Cardiac fibroblast (primary cell): ENCODE data around the gene FAM219A.

Experiments
- DNase-seq, 2 donors: peaks; one replicate each; pipeline versions ENCODE4 v3.0.0 to v3.0.0-alpha.2; 2010; ENCODE audit warnings: low read depth in 2 of 2
- H3K4me3 ChIP-seq, 2 donors: replicated peaks in 1 of 2; 1 replicate in 1 of 2; 2 replicates in 1 of 2; pipeline ENCODE4 v1.5.1; 2011; ENCODE audit warnings: low read depth in 2 of 2, low read length in 2 of 2, mild to moderate bottlenecking in 2 of 2, moderate library complexity in 1 of 2
- TF ChIP-seq, protein P1 (sequence below): IDR thresholded peaks from one replicate; pipeline ENCODE4 v1.5.1; 2011; ENCODE audit warnings: low read depth, mild to moderate bottlenecking, low read length, inconsistent platforms

The FAM219A gene

DNA sequence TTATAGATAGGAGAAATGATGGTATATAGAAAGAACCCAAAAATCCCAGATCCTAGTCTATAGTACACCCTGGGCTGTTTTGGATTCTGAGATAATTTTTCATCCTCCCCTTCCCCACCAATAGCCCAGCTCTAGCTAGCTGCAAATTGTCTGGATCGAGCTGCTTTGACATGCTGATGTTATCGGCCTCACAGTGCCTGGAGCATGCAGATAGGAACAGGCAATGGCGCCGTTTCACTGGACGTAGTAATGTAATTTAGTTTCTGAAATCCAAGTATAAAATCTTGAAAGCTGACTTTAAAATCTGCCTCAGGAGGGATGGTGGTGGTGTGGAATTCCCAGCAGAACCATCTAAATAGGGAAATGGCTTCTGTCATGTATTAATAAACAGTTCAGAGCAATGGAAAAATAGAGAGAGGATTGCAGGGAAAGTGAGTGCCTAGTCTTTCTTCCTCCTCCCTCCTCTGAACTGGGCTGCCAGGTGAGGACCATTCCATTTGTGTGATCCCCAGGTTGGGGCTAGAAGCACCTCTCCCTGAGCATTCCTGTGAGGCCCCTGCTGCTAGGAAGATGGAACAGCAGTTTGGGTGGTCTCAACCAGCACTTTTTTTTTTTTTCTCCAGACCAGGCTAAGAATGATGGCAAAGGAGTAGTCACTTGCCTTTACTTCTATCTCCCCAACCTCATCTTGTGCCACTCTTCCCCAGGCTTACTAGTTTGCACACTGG, 31.9 kb downstream of the FAM219A start:
- no peak for DNase-seq
- TF ChIP-seq, protein P1, sequence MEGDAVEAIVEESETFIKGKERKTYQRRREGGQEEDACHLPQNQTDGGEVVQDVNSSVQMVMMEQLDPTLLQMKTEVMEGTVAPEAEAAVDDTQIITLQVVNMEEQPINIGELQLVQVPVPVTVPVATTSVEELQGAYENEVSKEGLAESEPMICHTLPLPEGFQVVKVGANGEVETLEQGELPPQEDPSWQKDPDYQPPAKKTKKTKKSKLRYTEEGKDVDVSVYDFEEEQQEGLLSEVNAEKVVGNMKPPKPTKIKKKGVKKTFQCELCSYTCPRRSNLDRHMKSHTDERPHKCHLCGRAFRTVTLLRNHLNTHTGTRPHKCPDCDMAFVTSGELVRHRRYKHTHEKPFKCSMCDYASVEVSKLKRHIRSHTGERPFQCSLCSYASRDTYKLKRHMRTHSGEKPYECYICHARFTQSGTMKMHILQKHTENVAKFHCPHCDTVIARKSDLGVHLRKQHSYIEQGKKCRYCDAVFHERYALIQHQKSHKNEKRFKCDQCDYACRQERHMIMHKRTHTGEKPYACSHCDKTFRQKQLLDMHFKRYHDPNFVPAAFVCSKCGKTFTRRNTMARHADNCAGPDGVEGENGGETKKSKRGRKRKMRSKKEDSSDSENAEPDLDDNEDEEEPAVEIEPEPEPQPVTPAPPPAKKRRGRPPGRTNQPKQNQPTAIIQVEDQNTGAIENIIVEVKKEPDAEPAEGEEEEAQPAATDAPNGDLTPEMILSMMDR, result no peak
- no peak overlapping the region for H3K4me3 ChIP-seq

DNA sequence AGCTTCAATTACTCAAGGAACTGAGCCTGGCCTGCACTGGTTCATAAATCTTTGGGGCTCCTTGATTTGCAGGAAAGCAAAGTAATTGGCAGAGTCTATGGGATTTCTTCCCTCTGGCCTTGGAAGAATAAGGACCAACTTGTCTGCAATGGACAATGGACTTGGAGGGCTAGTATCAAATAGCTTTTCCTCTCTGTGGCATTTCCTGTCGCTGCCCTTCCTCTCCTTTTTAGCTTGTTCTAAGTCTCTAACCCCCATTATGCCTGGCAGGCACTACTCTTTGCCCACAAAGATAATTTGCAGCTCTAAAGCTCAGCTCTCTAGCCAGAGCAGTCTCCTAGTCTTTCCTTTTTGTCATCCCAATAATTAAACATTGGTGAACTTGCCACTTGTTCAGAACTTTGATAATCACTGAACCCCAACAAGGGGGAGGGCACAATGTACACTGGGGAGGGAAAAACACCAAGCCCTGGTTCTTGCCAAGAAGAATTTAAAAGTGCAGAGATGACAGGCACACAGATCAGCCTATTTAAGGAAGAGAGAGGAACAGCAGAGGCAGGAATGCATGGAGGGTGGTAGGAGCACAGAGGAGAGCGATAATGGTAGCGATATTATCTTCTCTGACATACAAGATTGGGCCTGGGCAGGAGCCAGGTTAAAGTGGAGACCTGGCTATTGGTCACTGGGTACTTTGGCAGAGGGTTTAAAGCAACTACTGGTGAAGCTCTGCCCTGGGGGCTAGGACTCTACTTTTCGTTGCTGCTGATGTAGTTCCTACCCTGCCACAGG, 38.5 kb downstream of the FAM219A start:
- DNase-seq, result no peak
- TF ChIP-seq, protein P1, result no peak
- no peak overlapping the region for H3K4me3 ChIP-seq

DNA sequence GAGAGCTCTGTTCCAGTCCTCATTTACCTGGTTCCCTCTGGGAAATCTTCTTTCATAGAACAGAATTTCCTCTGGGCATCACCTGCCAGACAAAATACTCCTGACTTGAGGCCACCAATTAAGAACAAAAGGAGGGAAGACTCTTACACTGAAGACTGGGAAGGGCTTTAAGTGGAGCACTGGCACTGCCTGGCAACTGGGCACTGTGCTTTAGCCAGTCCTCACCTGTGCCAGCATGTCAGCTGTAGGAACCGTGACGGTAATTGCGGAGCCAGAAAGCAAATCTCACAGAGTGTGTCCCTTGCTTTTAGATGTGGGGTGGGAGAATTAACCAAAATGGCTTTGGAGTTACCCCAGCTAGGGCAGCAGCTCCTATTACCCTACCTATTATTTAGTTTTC, 40.6 kb downstream of the FAM219A start:
- no peak for DNase-seq
- TF ChIP-seq, protein P1, result no peak
- H3K4me3 ChIP-seq, result no peak overlapping the region

DNA sequence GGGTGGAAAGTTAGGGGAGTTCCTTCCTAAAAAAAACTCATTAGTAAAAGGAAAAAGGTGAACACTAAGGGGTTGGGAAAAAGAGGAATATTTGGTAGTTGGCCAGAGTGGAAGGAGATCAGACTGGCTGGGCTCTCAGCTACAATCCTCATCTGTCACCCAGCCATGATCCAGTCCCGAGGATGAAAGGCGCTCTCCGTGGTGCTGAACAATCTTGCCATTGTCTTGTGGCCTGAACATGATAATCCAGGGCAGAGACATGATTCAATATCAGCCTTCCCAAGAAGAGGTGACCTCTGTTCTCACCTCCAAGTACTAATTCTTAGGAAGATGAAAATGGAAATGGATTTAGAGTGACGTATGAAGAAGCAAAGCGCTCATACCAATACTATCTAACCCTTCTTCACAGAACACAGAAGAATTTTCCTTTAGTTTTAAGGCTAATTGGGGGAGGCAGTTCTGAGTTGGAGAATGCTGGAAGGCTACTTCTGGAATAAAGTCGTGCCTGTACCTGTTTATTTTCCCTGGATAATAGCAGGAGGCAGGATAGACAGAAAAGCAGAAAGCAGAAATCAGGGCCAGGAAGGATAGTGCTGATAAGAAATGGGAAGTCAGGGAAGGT, 45.0 kb downstream of the FAM219A start:
- H3K4me3 ChIP-seq, result no peak overlapping the region
- DNase-seq, result peak; percentile 57 to 62
- TF ChIP-seq, protein P1, result no peak

DNA sequence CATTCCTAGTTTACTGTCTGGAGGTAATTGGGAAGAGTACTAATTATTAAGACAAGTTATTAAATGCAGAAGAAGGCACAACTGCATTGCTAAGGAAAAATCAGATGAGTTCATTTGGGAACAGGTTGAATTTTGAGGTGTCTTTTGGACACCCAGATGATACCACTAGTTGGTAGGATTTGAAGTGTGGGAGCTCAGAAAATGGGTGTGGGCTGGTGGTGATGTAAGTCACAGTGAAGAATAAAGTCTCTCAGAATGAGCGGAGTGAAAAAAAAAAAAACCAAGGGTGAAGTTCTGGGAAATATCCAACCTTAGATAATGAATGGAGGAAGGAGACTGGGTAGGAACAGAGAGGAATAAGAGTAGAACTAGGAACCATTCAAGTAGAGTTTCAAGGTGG, 46.0 kb downstream of the FAM219A start:
- no peak for DNase-seq
- TF ChIP-seq, protein P1, result no peak
- no peak overlapping the region for H3K4me3 ChIP-seq

DNA sequence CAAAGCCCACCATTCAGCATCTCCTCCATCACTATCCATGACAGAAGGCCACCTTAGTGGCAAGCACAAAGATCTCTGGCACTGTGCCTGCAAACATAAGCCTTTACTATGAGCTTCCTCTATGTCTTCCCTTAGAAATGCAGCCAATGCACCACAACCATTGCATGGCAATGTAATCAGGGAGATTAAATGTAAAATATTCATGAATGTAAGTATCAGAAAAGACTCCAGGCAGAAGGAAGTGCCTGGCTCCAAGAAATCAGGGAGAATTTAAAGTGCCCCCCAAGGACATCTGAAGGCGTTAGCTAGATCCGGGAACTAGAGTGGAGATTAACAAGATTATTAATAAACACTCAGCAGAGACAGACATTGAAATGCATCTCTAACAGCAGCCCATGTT, 49.2 kb downstream of the FAM219A start:
- no peak overlapping the region for H3K4me3 ChIP-seq
- TF ChIP-seq, protein P1, result no peak
- DNase-seq, result no peak
